GM21381 (cell line): ENCODE measurements around the gene GCG.

Experiments
- ATAC-seq: cut with Tn5 transposase; IDR thresholded peaks from one replicate; pipeline ENCODE4 v1.9.1; 2021; ENCODE audit warnings: mild to moderate bottlenecking, moderate library complexity; ENCODE audit not compliant: unreplicated experiment

GCG gene

DNA sequence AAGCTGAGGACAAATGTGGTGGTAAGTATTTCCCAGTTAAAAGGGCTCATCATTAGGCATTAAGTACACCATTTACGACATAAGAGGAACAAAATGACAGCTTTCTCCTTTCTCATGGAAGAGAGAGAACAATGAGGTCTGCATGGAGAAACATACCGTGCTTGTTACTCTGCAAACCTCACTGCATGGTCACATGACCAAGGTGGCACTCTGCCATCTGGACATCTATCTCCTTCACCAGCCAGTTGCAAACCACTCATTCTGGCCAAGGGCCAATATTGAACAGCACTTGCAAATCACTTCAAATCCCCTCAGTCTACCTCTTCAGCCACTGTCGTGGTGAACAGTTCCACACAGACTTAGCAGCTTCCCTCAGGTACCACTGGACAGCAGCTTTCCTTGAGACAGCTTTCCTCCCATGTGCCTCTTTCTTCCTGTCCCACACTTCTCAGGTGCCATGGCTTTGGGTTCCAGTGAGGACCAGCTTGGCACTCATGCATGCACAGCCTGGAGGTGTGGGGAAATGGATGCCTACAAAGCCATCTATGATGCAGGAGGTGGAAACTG lies 48.5 kb downstream of the GCG start:
- ATAC-seq: no peak

DNA sequence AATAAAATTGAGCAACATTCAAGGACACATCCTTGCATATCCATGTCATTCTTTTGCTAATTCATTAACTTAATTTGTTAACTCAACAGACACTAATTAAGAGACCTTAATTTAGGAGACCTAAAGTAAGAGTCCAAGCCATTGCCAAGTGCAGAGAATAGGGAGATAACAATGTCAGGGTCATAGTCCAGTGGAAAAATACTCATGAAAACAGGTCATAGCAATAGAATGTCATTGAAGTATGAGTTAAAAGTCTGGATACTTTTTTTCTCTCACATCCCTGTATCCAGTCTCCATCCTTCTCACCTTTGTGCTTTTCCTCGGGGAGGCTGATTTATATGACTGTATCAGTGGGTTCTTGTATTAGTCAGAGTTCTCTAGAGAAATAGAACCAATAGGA lies 51.5 kb downstream of the GCG start:
- no peak for ATAC-seq

DNA sequence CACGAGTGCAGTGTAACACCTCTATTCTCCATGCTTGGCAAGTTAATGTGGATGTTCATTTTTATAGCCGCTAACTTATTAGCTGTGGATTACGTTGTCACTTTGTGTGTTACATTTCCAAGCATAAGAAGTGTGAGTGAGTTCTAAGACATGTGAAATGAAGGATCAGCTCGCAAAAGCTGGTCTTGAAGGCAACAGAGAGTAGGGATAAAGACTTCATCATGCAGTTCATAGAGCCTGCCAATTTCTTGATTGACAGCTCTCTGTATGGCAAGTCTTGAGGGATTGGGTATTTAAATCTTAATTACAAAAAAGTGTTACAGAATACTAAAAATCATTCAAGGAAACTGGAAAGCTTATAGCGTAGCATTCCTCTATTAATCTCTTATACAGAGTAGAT lies 52.2 kb downstream of the GCG start:
- no peak for ATAC-seq
